Activated CD8-positive, alpha-beta T cell treated with anti-CD3 and anti-CD28 coated beads for 36 hours (primary cell): Measurements from ENCODE around the gene SNX14. TPM values are rescaled to one million over a fixed set of nuclear protein-coding genes. Genes with fewer than 3 reads are reported as not detected.
A peak's percentile ranks its signal among the peaks of the same experiment; 100 is the strongest.
"Not testable (repeated sequence)": the region's sequence is repeated elsewhere in the genome, so short reads cannot be mapped to it uniquely, and the experiment has no call there.

ENCODE experiments used
- ATAC-seq: fragments of 200-7000 bp; cut with Tn5 transposase; one replicate; pipeline ENCODE4 v1.10.0; 2021; ENCODE audit warnings: mild to moderate bottlenecking, moderate library complexity
- CTCF ChIA-PET: fragments of 350-600 bp; sonication (Branson Sonifier 250); formaldehyde crosslinking; loops from one replicate; lab custom pipeline; 2021; ENCODE audit warnings: antibody characterized with exemption; lab: Charles Lee
- POLR2A ChIA-PET: fragments of 350-600 bp; sonication (Branson Sonifier 250); formaldehyde crosslinking; loops from one replicate; lab custom pipeline; 2021; ENCODE audit warnings: antibody characterized with exemption; lab: Charles Lee
- DNase-seq: peaks from one replicate; pipeline ENCODE4 v3.0.0-alpha.2; 2020
- H3K27ac Mint-ChIP-seq: one replicate; pipeline ENCODE4 v1.8.0; 2021; ENCODE audit warnings: mild to moderate bottlenecking, mixed read lengths
- H3K27me3 Mint-ChIP-seq: one replicate; pipeline ENCODE4 v1.8.0; 2021; ENCODE audit warnings: mixed read lengths
- H3K36me3 Mint-ChIP-seq: one replicate; pipeline ENCODE4 v1.8.0; 2021; ENCODE audit warnings: low read depth, mixed read lengths
- H3K4me1 Mint-ChIP-seq: one replicate; pipeline ENCODE4 v1.8.0; 2021; ENCODE audit warnings: low read depth, mixed read lengths
- H3K4me3 Mint-ChIP-seq: one replicate; pipeline ENCODE4 v1.8.0; 2021; ENCODE audit warnings: mild to moderate bottlenecking, moderate library complexity, mixed read lengths
- H3K9me3 Mint-ChIP-seq: one replicate; pipeline ENCODE4 v1.8.0; 2021; ENCODE audit warnings: mixed read lengths
- intact Hi-C: fragments of 100-400 bp; cut with micrococcal nuclease; formaldehyde crosslinking; loops from one replicate; pipeline ENCODE4 v1.10.0; 2022
- total RNA-seq, 2 experiments: library from RNA; stranded (reverse); gene quantifications; one replicate each; pipeline ENCODE4 v1.2.3, GENCODE V29; 2021
- TF ChIP-seq, protein P1 (sequence below): fragments of 200-600 bp; IDR thresholded peaks from one replicate; pipeline ENCODE4 v1.8.0; 2022; ENCODE audit warnings: antibody characterized with exemption, mild to moderate bottlenecking

The SNX14 gene
- total RNA-seq, 2 experiments from 2014 or later = 53.9 to 54.1 TPM

DNA sequence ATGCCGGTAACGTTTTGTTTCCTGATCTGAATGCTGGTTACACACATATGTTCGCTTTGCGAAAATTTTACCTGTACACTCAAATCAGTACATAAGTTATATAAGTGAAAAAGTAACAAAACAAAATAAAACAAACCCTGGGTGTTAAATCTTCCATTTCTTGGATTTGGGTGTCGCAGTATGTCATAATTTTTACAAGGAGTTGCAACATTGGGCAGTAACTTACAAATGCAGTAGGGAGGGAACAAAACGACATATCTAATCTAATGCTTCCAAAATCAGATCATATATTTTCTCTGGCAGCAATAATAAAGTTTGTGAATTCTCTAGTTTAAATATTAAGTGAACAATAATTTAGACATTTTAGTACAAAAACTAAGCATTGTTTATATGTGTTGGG is 25.2 kb downstream of the SNX14 start:
- intact Hi-C loops = no loop called here
- no peak overlapping the region for H3K4me3 Mint-ChIP-seq
- H3K4me1 Mint-ChIP-seq = peaks cover 13% of the 10 kb centered on the region
- DNase-seq (no peak), ATAC-seq (no peak)
- POLR2A ChIA-PET = no interaction called here
- TF ChIP-seq, protein P1, sequence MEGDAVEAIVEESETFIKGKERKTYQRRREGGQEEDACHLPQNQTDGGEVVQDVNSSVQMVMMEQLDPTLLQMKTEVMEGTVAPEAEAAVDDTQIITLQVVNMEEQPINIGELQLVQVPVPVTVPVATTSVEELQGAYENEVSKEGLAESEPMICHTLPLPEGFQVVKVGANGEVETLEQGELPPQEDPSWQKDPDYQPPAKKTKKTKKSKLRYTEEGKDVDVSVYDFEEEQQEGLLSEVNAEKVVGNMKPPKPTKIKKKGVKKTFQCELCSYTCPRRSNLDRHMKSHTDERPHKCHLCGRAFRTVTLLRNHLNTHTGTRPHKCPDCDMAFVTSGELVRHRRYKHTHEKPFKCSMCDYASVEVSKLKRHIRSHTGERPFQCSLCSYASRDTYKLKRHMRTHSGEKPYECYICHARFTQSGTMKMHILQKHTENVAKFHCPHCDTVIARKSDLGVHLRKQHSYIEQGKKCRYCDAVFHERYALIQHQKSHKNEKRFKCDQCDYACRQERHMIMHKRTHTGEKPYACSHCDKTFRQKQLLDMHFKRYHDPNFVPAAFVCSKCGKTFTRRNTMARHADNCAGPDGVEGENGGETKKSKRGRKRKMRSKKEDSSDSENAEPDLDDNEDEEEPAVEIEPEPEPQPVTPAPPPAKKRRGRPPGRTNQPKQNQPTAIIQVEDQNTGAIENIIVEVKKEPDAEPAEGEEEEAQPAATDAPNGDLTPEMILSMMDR = no peak
- H3K36me3 Mint-ChIP-seq = peaks cover 39% of the 10 kb centered on the region
- CTCF ChIA-PET = no interaction called here
- H3K27me3 Mint-ChIP-seq = no peaks in the 10 kb centered on the region
- H3K27ac Mint-ChIP-seq = no peak overlapping the region
- H3K9me3 Mint-ChIP-seq = no peaks in the 10 kb centered on the region

DNA sequence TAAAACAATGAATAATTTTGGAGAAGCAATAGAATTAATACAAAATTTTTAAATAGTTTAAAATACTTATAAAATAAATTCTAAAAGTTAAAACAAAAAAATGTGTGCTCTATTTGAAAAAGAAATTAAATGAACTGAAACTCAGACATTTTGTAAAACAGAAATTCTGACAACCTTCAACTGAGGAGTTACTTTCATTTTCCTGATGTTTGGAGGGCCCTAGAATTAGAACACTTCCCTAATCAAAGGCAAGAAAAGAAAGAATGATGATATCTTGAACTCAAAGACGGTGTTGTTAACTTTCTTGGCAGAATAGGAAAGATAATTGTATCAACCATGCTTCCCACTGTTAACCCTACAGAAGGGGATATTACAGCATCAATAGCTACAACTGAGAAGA is 27.9 kb downstream of the SNX14 start:
- intact Hi-C loops = no loop called here
- ChIA-PET CTCF (interaction anchor here (2.0 kb wide), 1 partner anchor 28 kb away, joined by 4 read pairs; no protein-coding TSS in a partner anchor), POLR2A (no interaction called here)
- Mint-ChIP-seq H3K27ac (peak overlapping the region; percentile 39), H3K9me3 (peaks cover 1% of the 10 kb centered on the region), H3K36me3 (peaks cover 29% of the 10 kb centered on the region), H3K4me1 (peaks cover 13% of the 10 kb centered on the region), H3K4me3 (no peak overlapping the region), H3K27me3 (no peaks in the 10 kb centered on the region)
- TF ChIP-seq, protein P1 = no peak
- DNase-seq (no peak), ATAC-seq (no peak)

DNA sequence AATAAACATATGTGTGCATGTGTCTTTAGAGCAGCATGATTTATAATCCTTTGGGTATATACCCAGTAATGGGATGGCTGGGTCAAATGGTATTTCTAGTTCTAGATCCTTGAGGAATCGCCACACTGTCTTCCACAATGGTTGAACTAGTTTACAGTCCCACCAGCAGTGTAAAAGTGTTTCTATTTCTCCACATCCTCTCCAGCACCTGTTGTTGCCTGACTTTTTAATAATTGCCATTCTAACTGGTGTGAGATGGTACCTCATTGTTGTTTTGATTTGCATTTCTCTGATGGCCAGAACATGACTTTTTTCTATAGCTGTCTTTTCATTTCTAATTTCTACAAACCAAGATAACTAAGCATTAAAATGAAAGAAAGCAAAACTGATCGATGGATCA is 29.4 kb downstream of the SNX14 start:
- H3K27ac Mint-ChIP-seq, H3K27me3 Mint-ChIP-seq, intact Hi-C loops, H3K4me3 Mint-ChIP-seq, ATAC-seq, H3K4me1 Mint-ChIP-seq, DNase-seq, H3K9me3 Mint-ChIP-seq, POLR2A ChIA-PET: not testable (repeated sequence)
- H3K36me3 Mint-ChIP-seq = peaks cover 26% of the 10 kb centered on the region
- CTCF ChIA-PET = interaction anchor here (2.0 kb wide), 1 partner anchor 27 kb away, joined by 4 read pairs; no protein-coding TSS in a partner anchor

DNA sequence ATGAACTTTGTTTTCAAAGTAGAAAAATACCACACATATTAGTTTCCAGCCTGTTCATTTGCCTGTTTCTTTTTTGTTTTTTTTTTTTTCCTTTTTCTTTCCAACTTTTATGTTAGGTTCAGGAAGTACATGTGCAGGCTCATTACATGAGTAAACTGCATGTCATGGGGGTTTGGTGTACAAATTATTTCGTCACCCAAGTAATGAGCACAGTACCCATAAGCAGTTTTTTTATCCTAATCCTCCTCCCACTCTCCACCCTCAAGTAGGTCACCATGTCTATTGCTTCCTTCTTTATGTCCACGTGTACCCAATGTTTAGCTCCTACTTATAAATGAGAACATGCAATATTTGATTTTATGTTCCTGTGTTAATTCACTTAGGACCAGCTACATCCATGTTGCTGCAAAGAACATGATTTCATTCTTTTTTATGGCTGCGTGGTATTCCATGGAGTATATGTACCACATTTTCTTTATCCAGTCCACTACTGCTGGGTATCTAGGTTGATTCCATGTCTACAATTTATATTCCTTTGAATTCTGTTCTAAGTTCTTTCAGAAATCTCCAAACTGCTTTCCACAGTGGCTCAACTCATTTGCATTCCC is 31.8 kb downstream of the SNX14 start:
- TF ChIP-seq, protein P1 = no peak
- CTCF ChIA-PET = interaction anchor here (1.4 kb wide), 1 partner anchor 79 kb away, joined by 5 read pairs; no protein-coding TSS in a partner anchor
- POLR2A ChIA-PET = interaction anchor here (0.8 kb wide), 1 partner anchor 16 kb away, joined by 3 read pairs; no protein-coding TSS in a partner anchor
- intact Hi-C loops = no loop called here
- ATAC-seq (no peak), DNase-seq (no peak)
- Mint-ChIP-seq H3K4me1 (peaks cover 5% of the 10 kb centered on the region), H3K9me3 (peaks cover 1% of the 10 kb centered on the region), H3K27me3 (no peaks in the 10 kb centered on the region), H3K4me3 (no peak overlapping the region), H3K27ac (no peak overlapping the region), H3K36me3 (peaks cover 24% of the 10 kb centered on the region)

DNA sequence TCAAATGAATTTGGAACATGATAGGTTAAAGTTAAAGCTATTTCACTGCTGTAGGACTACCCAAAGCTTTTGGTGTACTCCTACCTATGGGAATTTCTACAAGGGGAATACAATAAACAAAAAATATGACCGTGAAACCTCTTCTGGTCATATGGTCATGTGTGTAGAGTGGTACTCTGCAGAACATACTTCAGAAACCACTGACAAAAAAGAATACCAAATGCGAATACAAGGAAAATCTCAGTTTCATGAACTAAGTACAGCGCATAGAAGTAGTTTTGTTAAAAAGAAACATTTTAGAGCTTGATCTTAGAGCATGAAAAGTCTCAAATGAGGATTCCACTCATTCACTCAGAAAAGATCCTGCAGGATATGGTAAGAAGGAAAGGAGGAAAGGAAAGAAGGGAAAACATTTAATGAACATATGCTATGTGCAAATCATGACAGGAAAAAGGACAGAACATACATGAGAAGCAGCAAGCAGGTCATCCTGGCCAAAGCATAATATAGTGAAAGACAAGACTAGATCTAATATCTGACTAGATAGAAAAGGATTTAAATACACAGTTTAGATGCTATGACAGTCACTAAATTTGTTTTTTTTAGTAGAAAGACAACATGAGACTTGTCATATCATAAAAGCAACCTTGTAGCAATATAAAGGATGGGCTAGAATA is 36.5 kb downstream of the SNX14 start:
- TF ChIP-seq, protein P1 = no peak
- Mint-ChIP-seq H3K9me3 (no peaks in the 10 kb centered on the region), H3K4me3 (no peak overlapping the region), H3K27ac (no peak overlapping the region), H3K27me3 (no peaks in the 10 kb centered on the region), H3K4me1 (no peaks in the 10 kb centered on the region), H3K36me3 (peaks cover 14% of the 10 kb centered on the region)
- CTCF ChIA-PET = no interaction called here
- DNase-seq = no peak
- POLR2A ChIA-PET = no interaction called here
- no peak for ATAC-seq
- intact Hi-C loops = no loop called here
